Naive thymus-derived CD4-positive, alpha-beta T cell (primary cell): ENCODE data around the gene CTR9. TPM values are rescaled to one million over a fixed set of nuclear protein-coding genes. Genes with fewer than 3 reads are reported as not detected.
"Not testable (repeated sequence)": the region's sequence is repeated elsewhere in the genome, so short reads cannot be mapped to it uniquely, and the experiment has no call there.

ENCODE experiments used
- ATAC-seq: fragments of 150-1000 bp; cut with Tn5 transposase; 2 replicates; pipeline ENCODE4 v1.10.0; 2021; ENCODE audit warnings: mild to moderate bottlenecking, moderate library complexity
- CTCF ChIA-PET: fragments of 350-600 bp; sonication (Branson Sonifier 250); formaldehyde crosslinking; loops from one replicate; lab custom pipeline; 2021; ENCODE audit warnings: antibody characterized with exemption; lab: Charles Lee
- POLR2A ChIA-PET: fragments of 350-600 bp; sonication (Branson Sonifier 250); formaldehyde crosslinking; loops from one replicate; lab custom pipeline; 2021; ENCODE audit warnings: antibody characterized with exemption, inconsistent platforms; lab: Charles Lee
- DNase-seq, 9 donors: peaks; one replicate each; pipeline versions ENCODE4 v3.0.0 to v3.0.0-alpha.2; 2020 to 2022; ENCODE audit warnings: mixed read lengths in 1 of 9
- H3K27ac ChIP-seq: one replicate; pipeline ENCODE4 v1.7.0; 2013; ENCODE audit warnings: mild to moderate bottlenecking, low read depth, low read length, moderate library complexity
- H3K27me3 ChIP-seq, 2 donors: one replicate each; pipeline ENCODE4 v1.7.0; 2013; ENCODE audit warnings: low read length in 2 of 2, mild to moderate bottlenecking in 2 of 2, moderate library complexity in 2 of 2; ENCODE audit not compliant: control insufficient read depth in 2 of 2, insufficient read depth in 2 of 2
- H3K36me3 ChIP-seq, 3 experiments: 1 replicate in 2 of 3; 2 replicates in 1 of 3; pipeline ENCODE4 v1.7.0; 2013; ENCODE audit warnings: low read length in 3 of 3, mild to moderate bottlenecking in 3 of 3, moderate library complexity in 1 of 3; ENCODE audit not compliant: insufficient read depth in 3 of 3, control insufficient read depth in 2 of 3
- H3K4me1 ChIP-seq, 2 donors: one replicate each; pipeline ENCODE4 v1.7.0; 2013; ENCODE audit warnings: low read length in 2 of 2, mild to moderate bottlenecking in 2 of 2, moderate library complexity in 1 of 2; ENCODE audit not compliant: control insufficient read depth in 2 of 2, insufficient read depth in 2 of 2
- H3K4me3 ChIP-seq: 2 replicates; pipeline ENCODE4 v1.7.0; 2013; ENCODE audit warnings: mild to moderate bottlenecking, low read length
- H3K9me3 ChIP-seq, 3 experiments: 1 replicate in 2 of 3; 2 replicates in 1 of 3; pipeline ENCODE4 v1.7.0; 2013; ENCODE audit warnings: low read length in 3 of 3; ENCODE audit not compliant: control insufficient read depth in 2 of 3
- H3K27ac Mint-ChIP-seq, 9 donors: one replicate each; pipeline ENCODE4 v1.8.0; 2020 to 2022; ENCODE audit warnings: mixed read lengths in 9 of 9, mild to moderate bottlenecking in 8 of 9, moderate library complexity in 5 of 9, inconsistent platforms in 2 of 9
- H3K27me3 Mint-ChIP-seq, 5 donors: one replicate each; pipeline ENCODE4 v1.8.0; 2021 to 2022; ENCODE audit warnings: mixed read lengths in 5 of 5, mild to moderate bottlenecking in 1 of 5
- H3K36me3 Mint-ChIP-seq, 5 donors: one replicate each; pipeline ENCODE4 v1.8.0; 2020 to 2022; ENCODE audit warnings: mixed read lengths in 5 of 5, mild to moderate bottlenecking in 3 of 5, inconsistent platforms in 1 of 5
- H3K4me1 Mint-ChIP-seq, 7 donors: one replicate each; pipeline ENCODE4 v1.8.0; 2020 to 2022; ENCODE audit warnings: mixed read lengths in 7 of 7, mild to moderate bottlenecking in 3 of 7, inconsistent platforms in 1 of 7
- H3K4me3 Mint-ChIP-seq, 10 donors: one replicate each; pipeline ENCODE4 v1.8.0; 2020 to 2022; ENCODE audit warnings: mild to moderate bottlenecking in 10 of 10, mixed read lengths in 10 of 10, moderate library complexity in 6 of 10, inconsistent platforms in 2 of 10
- H3K9me3 Mint-ChIP-seq, 11 donors: one replicate each; pipeline ENCODE4 v1.8.0; 2020 to 2022; ENCODE audit warnings: mixed read lengths in 11 of 11, mild to moderate bottlenecking in 4 of 11, inconsistent platforms in 1 of 11, moderate library complexity in 1 of 11
- intact Hi-C, 2 donors: fragments of 100-400 bp; cut with micrococcal nuclease; formaldehyde crosslinking; loops; one replicate each; pipeline ENCODE4 v1.15.1; 2023
- polyA plus RNA-seq, 2 donors: library from polyadenylated mRNA; unstranded; fragments of 300-500 nt; fragmentation: Illumina TruSeq; gene quantifications; one replicate each; pipeline ENCODE4 v1.2.3, GENCODE V29; 2021
- total RNA-seq, 6 experiments: library from RNA in 5 of 6; stranded (reverse) in 5 of 6; gene quantifications; 1 replicate in 5 of 6; 2 replicates in 1 of 6; pipeline ENCODE4 v1.2.3 and lab custom pipeline; 2021 to 2026

CTR9 gene
- total and polyA plus RNA-seq, 7 experiments from 2014 or later, result 23.8 to 70.3 (median 51.7) TPM

- peaks cover 9 to 29% (median 12%) of the 10 kb centered on the region in 5 donors for H3K36me3 Mint-ChIP-seq
- POLR2A ChIA-PET, result interaction anchor here (0.8 kb wide), 1 partner anchor 13 kb away, joined by 4 read pairs; no protein-coding TSS in a partner anchor
- CTCF ChIA-PET, result not testable (repeated sequence)
Observed at GRCh38 chr11:10822491-10822890, 71.4 kb downstream of the CTR9 start.

GRCh38 chr11:10823152-10823579 lies 72.1 kb downstream of the CTR9 start:
- H3K27me3 Mint-ChIP-seq, result no peaks in the 10 kb centered on the region
- no peaks in the 10 kb centered on the region for H3K9me3 ChIP-seq
- peak overlapping the region in 5 of 10 donors; percentile 2 to 64 (median 44) for H3K4me3 Mint-ChIP-seq
- H3K27me3 ChIP-seq, result no peaks in the 10 kb centered on the region
- peak; percentile 24 for ATAC-seq
- H3K36me3 Mint-ChIP-seq, result peaks cover 9 to 34% (median 14%) of the 10 kb centered on the region in 5 donors
- H3K4me3 ChIP-seq, result no peak overlapping the region
- peak overlapping the region in 7 of 9 donors; percentile 24 to 73 (median 61) for H3K27ac Mint-ChIP-seq
- no peaks in the 10 kb centered on the region for H3K36me3 ChIP-seq
- ChIA-PET POLR2A (interaction anchor here (0.8 to 6.4 kb wide), 3 partner anchors 14 to 35 kb away, joined by 4 to 49 read pairs (median 16); partner anchors contain the start of genes EIF4G2 and ZBED5), CTCF (interaction anchor here (1.0 kb wide), 1 partner anchor 10 kb away, joined by 3 read pairs; no protein-coding TSS in a partner anchor)
- DNase-seq, result no peak
- intact Hi-C loops, result no loop called here
- H3K4me1 Mint-ChIP-seq, result peaks cover 2 to 19% (median 8%) of the 10 kb centered on the region in 7 donors
- no peaks in the 10 kb centered on the region for H3K4me1 ChIP-seq
- H3K27ac ChIP-seq, result no peak overlapping the region
- H3K9me3 Mint-ChIP-seq, result no peaks in the 10 kb centered on the region

More at GRCh38 chr11:10822491-10822890, 71.4 kb downstream of the CTR9 start:
- DNase-seq, H3K9me3 ChIP-seq, H3K27me3 ChIP-seq, intact Hi-C loops, H3K27ac ChIP-seq, H3K36me3 ChIP-seq, H3K4me1 ChIP-seq, ATAC-seq, H3K4me3 ChIP-seq, H3K9me3 Mint-ChIP-seq, H3K27me3 Mint-ChIP-seq, H3K4me3 Mint-ChIP-seq: not testable (repeated sequence)
- H3K27ac Mint-ChIP-seq, result peak overlapping the region in 1 of 9 donors; percentile 73
- peaks cover 2 to 19% (median 8%) of the 10 kb centered on the region in 7 donors for H3K4me1 Mint-ChIP-seq

GRCh38 chr11:10824888-10825287 lies 73.8 kb downstream of the CTR9 start:
- no peak overlapping the region for H3K27ac ChIP-seq
- no peak overlapping the region for H3K4me3 ChIP-seq
- Mint-ChIP-seq H3K9me3 (no peaks in the 10 kb centered on the region), H3K4me3 (peak overlapping the region in 6 of 10 donors; percentile 12 to 66 (median 20)), H3K4me1 (peaks cover 2 to 19% (median 8%) of the 10 kb centered on the region in 7 donors), H3K27ac (peak overlapping the region in 3 of 9 donors; percentile 44 to 74 (median 50)), H3K36me3 (peaks cover 10 to 38% (median 14%) of the 10 kb centered on the region in 5 donors), H3K27me3 (no peaks in the 10 kb centered on the region)
- POLR2A ChIA-PET, result interaction anchor here (1.5 to 6.4 kb wide), 3 partner anchors 16 to 33 kb away, joined by 4 to 49 read pairs (median 16); partner anchors contain the start of genes EIF4G2 and ZBED5
- H3K36me3 ChIP-seq, result no peaks in the 10 kb centered on the region
- DNase-seq (no peak), ATAC-seq (peak; percentile 63)
- intact Hi-C loops, result no loop called here
- CTCF ChIA-PET, result interaction anchor here (1.4 kb wide), 1 partner anchor 16 kb away, joined by 4 read pairs; the partner anchor contains the start of gene EIF4G2
- H3K9me3 ChIP-seq, result no peaks in the 10 kb centered on the region
- H3K27me3 ChIP-seq, result no peaks in the 10 kb centered on the region
- no peaks in the 10 kb centered on the region for H3K4me1 ChIP-seq

- Histone ChIP-seq H3K36me3 (no peaks in the 10 kb centered on the region), H3K27me3 (no peaks in the 10 kb centered on the region), H3K9me3 (no peaks in the 10 kb centered on the region), H3K4me1 (no peaks in the 10 kb centered on the region), H3K4me3 (no peak overlapping the region), H3K27ac (no peak overlapping the region)
- ATAC-seq, result no peak
- Mint-ChIP-seq H3K9me3 (no peaks in the 10 kb centered on the region), H3K27me3 (peaks cover 0 to 1% (median 0%) of the 10 kb centered on the region in 5 donors), H3K36me3 (peaks cover 8 to 23% (median 11%) of the 10 kb centered on the region in 5 donors), H3K27ac (no peak overlapping the region), H3K4me3 (no peak overlapping the region), H3K4me1 (peaks cover 2 to 14% (median 8%) of the 10 kb centered on the region in 7 donors)
- ChIA-PET POLR2A (interaction anchor here (6.4 kb wide), 1 partner anchor 20 kb away, joined by 49 read pairs; the partner anchor contains the start of gene EIF4G2), CTCF (no interaction called here)
- no peak for DNase-seq
- intact Hi-C loops, result no loop called here
Observed at GRCh38 chr11:10828402-10828801, 77.4 kb downstream of the CTR9 start.

- Mint-ChIP-seq H3K27ac (no peak overlapping the region), H3K4me3 (no peak overlapping the region), H3K36me3 (peaks cover 8 to 23% (median 11%) of the 10 kb centered on the region in 5 donors), H3K9me3 (no peaks in the 10 kb centered on the region), H3K27me3 (peaks cover 0 to 1% (median 0%) of the 10 kb centered on the region in 5 donors), H3K4me1 (peaks cover 2 to 9% (median 8%) of the 10 kb centered on the region in 7 donors)
- no peak overlapping the region for H3K4me3 ChIP-seq
- no peak for DNase-seq
- no peaks in the 10 kb centered on the region for H3K27me3 ChIP-seq
- no peaks in the 10 kb centered on the region for H3K36me3 ChIP-seq
- no peak for ATAC-seq
- ChIA-PET CTCF (interaction anchor here (1.0 kb wide), 1 partner anchor 36 kb away, joined by 3 read pairs; no protein-coding TSS in a partner anchor), POLR2A (interaction anchor here (6.4 kb wide), 1 partner anchor 20 kb away, joined by 49 read pairs; the partner anchor contains the start of gene EIF4G2)
- H3K9me3 ChIP-seq, result no peaks in the 10 kb centered on the region
- intact Hi-C loops, result no loop called here
- H3K4me1 ChIP-seq, result no peaks in the 10 kb centered on the region
- H3K27ac ChIP-seq, result no peak overlapping the region
Observed at GRCh38 chr11:10829139-10829538, 78.1 kb downstream of the CTR9 start.
